HepG2 (cell line): Measurements from ENCODE around the gene SKIL. TPM values are rescaled to one million over a fixed set of nuclear protein-coding genes. Genes with fewer than 3 reads are reported as not detected.
A peak's percentile ranks its signal among the peaks of the same experiment; 100 is the strongest.

ENCODE experiments used
- CBFB ChIP-seq: sonication (generic); formaldehyde crosslinking; IDR thresholded peaks from 2 replicates; pipeline ENCODE4 v1.4.0; 2020; ENCODE audit warnings: missing genetic modification reagents
- CCAR2 ChIP-seq: fragments of 200-400 bp; formaldehyde crosslinking; optimal IDR thresholded peaks from 2 replicates; pipeline ENCODE3; 2018; ENCODE audit warnings: low read depth, mild to moderate bottlenecking, low read length, moderate library complexity
- DNMT1 ChIP-seq: sonication (generic); formaldehyde crosslinking; IDR thresholded peaks from 2 replicates; pipeline ENCODE4 v1.5.1; 2020; ENCODE audit warnings: mild to moderate bottlenecking, missing genetic modification reagents
- FOXJ3 ChIP-seq: sonication (generic); formaldehyde crosslinking; IDR thresholded peaks from 2 replicates; pipeline ENCODE4 v1.4.0; 2020; ENCODE audit warnings: missing genetic modification reagents, mild to moderate bottlenecking, borderline replicate concordance
- HMG20A ChIP-seq: IDR thresholded peaks from 2 replicates; pipeline ENCODE4 v1.6.1; 2016; ENCODE audit warnings: borderline replicate concordance
- HMGA1 ChIP-seq: sonication (generic); formaldehyde crosslinking; conservative IDR thresholded peaks from 2 replicates; pipeline ENCODE4 v1.4.0; 2020; ENCODE audit warnings: missing genetic modification reagents
- MEIS2 ChIP-seq: sonication (generic); formaldehyde crosslinking; IDR thresholded peaks from 2 replicates; pipeline ENCODE4 v1.9.0; 2021; ENCODE audit warnings: mild to moderate bottlenecking, missing genetic modification reagents
- NPAS2 ChIP-seq: sonication (generic); formaldehyde crosslinking; IDR thresholded peaks from 2 replicates; pipeline ENCODE4 v1.8.0; 2022; ENCODE audit warnings: mild to moderate bottlenecking, missing genetic modification reagents, borderline replicate concordance
- PITX1 ChIP-seq: sonication (generic); formaldehyde crosslinking; IDR thresholded peaks from 2 replicates; pipeline ENCODE4 v1.5.1; 2020; ENCODE audit warnings: mild to moderate bottlenecking, missing genetic modification reagents
- RARA ChIP-seq: IDR thresholded peaks from 2 replicates; pipeline ENCODE4 v1.6.1; 2016; ENCODE audit warnings: missing genetic modification reagents, missing compliant biosample characterization
- RFX1 ChIP-seq: fragments of 450-650 bp; IDR thresholded peaks from 2 replicates; pipeline ENCODE4 v1.6.1; 2017
- TBL1XR1 ChIP-seq: fragments of 150-350 bp; IDR thresholded peaks from 2 replicates; pipeline ENCODE4 v1.6.1; 2014; ENCODE audit warnings: borderline replicate concordance, low read length; ENCODE audit not compliant: partially characterized antibody
- ZNF367 ChIP-seq: sonication (generic); formaldehyde crosslinking; IDR thresholded peaks from 2 replicates; pipeline ENCODE4 v1.4.0; 2020; ENCODE audit warnings: missing genetic modification reagents, borderline replicate concordance
- ZNF766 ChIP-seq: sonication (generic); formaldehyde crosslinking; IDR thresholded peaks from 2 replicates; pipeline ENCODE4 v1.5.0; 2020; ENCODE audit warnings: missing genetic modification reagents, borderline replicate concordance
- polyA plus RNA-seq, 8 experiments: library from polyadenylated mRNA; depleted of rRNA in 3 of 8; stranded (reverse) in 7 of 8; unstranded in 1 of 8; fragments of >200 nt; fragmentation: Illumina TruSeq in 4 of 8; extraction: Trizol in 4 of 8; gene quantifications; 2 replicates each; pipeline versions ENCODE4 v1.2.1 to v1.2.3, GENCODE V29; 2011 to 2016; ENCODE audit warnings: low read depth in 4 of 8, missing spikeins in 1 of 8, mixed read lengths in 1 of 8; ENCODE audit not compliant: insufficient read depth in 1 of 8
- total RNA-seq, 5 experiments: library from RNA; depleted of rRNA; stranded (reverse); fragments of >200 nt; fragmentation: Illumina TruSeq; extraction: Trizol; gene quantifications; 2 replicates each; pipeline ENCODE4 v1.2.3, GENCODE V29; 2016; ENCODE audit warnings: low read depth in 1 of 5
- TF ChIP-seq, protein P1 (sequence below): sonication (generic); formaldehyde crosslinking; IDR thresholded peaks from 2 replicates; pipeline ENCODE4 v1.4.0; 2020; ENCODE audit warnings: low read depth, missing genetic modification reagents

Gene SKIL
- total and polyA plus RNA-seq, 2 of the 13 experiments (the other 11 are each of a cell fraction or from before 2014, with no cell fraction given) = 5.2 to 20.7 TPM

DNA sequence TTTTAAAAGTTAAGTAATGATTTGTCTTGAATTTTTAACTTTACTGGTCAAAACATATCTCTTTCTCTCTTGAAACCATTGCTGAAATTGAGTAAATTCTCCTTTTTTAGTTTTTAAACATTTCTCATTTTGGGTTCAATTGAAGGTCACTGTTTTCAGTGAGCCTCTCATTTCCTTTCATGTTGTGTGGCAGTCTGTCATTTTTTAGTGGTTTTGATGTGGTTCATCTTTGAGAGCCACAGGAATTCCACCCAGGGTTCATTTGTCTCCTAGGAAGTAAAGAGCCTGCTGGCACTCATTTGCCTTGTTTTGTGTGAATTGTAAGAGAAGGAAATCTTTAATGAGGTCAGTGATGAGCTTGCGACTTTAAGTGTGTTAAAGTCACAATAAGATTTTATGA lies 71.5 kb downstream of the SKIL start (continued):
- TF ChIP-seq TBL1XR1 = no peak
- TF ChIP-seq HMGA1 (CRISPR knock-in tag) = no peak
- TF ChIP-seq RFX1 = no peak
- peak; percentile 60; the same call in 1 of the 2 replicates for TF ChIP-seq HMG20A (CRISPR knock-in tag)
- TF ChIP-seq, protein P1, sequence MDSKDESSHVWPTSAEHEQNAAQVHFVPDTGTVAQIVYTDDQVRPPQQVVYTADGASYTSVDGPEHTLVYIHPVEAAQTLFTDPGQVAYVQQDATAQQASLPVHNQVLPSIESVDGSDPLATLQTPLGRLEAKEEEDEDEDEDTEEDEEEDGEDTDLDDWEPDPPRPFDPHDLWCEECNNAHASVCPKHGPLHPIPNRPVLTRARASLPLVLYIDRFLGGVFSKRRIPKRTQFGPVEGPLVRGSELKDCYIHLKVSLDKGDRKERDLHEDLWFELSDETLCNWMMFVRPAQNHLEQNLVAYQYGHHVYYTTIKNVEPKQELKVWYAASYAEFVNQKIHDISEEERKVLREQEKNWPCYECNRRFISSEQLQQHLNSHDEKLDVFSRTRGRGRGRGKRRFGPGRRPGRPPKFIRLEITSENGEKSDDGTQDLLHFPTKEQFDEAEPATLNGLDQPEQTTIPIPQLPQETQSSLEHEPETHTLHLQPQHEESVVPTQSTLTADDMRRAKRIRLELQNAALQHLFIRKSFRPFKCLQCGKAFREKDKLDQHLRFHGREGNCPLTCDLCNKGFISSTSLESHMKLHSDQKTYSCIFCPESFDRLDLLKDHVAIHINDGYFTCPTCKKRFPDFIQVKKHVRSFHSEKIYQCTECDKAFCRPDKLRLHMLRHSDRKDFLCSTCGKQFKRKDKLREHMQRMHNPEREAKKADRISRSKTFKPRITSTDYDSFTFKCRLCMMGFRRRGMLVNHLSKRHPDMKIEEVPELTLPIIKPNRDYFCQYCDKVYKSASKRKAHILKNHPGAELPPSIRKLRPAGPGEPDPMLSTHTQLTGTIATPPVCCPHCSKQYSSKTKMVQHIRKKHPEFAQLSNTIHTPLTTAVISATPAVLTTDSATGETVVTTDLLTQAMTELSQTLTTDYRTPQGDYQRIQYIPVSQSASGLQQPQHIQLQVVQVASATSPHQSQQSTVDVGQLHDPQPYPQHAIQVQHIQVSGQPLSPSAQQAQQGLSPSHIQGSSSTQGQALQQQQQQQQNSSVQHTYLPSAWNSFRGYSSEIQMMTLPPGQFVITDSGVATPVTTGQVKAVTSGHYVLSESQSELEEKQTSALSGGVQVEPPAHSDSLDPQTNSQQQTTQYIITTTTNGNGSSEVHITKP (CRISPR knock-in tag) = no peak
- TF ChIP-seq CCAR2 = no peak
- TF ChIP-seq NPAS2 = no peak
- peak; percentile 91 for TF ChIP-seq RARA (CRISPR knock-in tag)
- TF ChIP-seq CBFB (CRISPR knock-in tag) = 0 out of 2 replicates have a peak, but pooled peaks have one; percentile 33
- no peak for TF ChIP-seq FOXJ3 (CRISPR knock-in tag)
- TF ChIP-seq ZNF766 = no peak
- no peak for TF ChIP-seq MEIS2
- TF ChIP-seq DNMT1 = no peak
- no peak for TF ChIP-seq ZNF367 (CRISPR knock-in tag)
- no peak for TF ChIP-seq PITX1 (CRISPR knock-in tag)
